PFSK-1 (cell line): ENCODE measurements around the gene FBXL7.

Source experiments
- FOXP2 ChIP-seq: optimal IDR thresholded peaks from 2 replicates; pipeline ENCODE3; 2011; ENCODE audit warnings: borderline replicate concordance, control low read depth, inconsistent platforms; ENCODE audit not compliant: insufficient read depth; ENCODE audit errors: extremely low read length, extremely low read depth
- POLR2AphosphoS5 ChIP-seq: IDR thresholded peaks from 2 replicates; pipeline ENCODE4 v1.6.1; 2012; ENCODE audit warnings: low read depth, mild to moderate bottlenecking, control low read depth, low read length, moderate library complexity
- REST ChIP-seq, 2 experiments: IDR thresholded peaks; 2 replicates each; pipeline versions ENCODE4 v1.6.1 to v1.8.0; 2011 to 2012; ENCODE audit warnings: low read depth in 2 of 2, low read length in 2 of 2, control low read depth in 1 of 2, inconsistent platforms in 1 of 2, mild to moderate bottlenecking in 1 of 2, moderate library complexity in 1 of 2; ENCODE audit not compliant: insufficient read depth in 1 of 2
- SIN3A ChIP-seq: IDR thresholded peaks from 2 replicates; pipeline ENCODE4 v1.6.1; 2012; ENCODE audit warnings: mild to moderate bottlenecking, low read length, moderate library complexity, borderline replicate concordance; ENCODE audit not compliant: insufficient read depth
- TAF1 ChIP-seq: IDR thresholded peaks from 2 replicates; pipeline ENCODE4 v1.6.1; 2012; ENCODE audit warnings: low read length, control low read depth, borderline replicate concordance; ENCODE audit not compliant: insufficient read depth

Gene FBXL7

DNA sequence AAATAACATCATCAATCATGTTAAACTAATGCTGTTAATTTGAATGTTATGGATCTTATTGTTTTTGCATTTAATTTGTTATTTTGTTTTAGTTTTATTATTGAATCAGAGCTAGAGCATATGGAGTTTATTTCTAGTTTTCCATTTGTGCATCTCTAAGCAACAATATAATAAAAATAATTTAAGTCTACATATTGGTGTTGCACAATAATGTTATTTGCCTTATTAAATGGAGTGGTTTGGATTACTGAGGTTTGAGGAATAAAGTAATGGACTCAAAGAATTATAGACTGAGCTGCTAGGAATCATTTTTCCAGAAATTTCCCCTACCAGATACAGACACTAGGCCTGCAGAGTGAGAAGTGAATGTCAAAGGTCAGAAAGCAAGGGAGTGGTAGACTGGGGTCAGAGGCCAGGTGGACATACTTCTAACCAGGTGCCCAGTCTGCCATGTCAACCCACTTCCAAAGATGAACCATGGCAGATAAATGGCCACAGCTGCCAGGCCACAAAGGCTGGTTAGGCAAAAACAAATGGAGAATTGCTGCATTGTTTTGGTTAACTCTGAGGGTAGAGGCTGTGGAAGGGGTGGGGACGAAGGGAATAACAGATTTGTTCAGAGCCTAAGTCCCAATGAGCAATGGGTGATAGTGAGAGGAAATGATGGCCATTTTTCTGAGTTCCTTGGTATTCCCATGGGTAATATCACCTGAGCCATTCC lies 113.1 kb downstream of the FBXL7 start:
- TF ChIP-seq REST (IDR thresholded peaks at IDR 0.05; ENCODE audit: insufficient read depth in 1 of 2, low read depth in 2 of 2, low read length in 2 of 2) (no peak), SIN3A (no peak), POLR2AphosphoS5 (no peak), TAF1 (no peak), FOXP2 (no peak)

DNA sequence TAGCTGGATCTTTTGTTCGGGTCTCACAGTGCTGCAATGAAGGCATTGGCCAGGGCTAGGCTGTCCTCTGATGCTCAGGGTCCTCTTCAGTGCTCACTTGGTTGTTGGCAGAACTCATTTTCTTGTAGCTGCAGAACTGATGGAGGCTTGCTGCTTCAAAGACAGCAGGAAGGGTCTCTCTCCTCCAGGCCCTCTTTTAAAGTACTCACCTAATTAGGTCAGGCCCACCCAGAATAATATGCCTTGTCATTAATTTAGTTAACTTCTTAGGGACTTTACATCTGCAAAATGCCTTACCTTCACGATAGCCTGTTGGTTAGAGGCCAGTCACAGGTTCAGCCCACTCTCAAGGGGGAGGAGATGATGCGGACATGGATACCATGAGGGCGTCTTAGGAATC lies 114.7 kb downstream of the FBXL7 start:
- no peak for TF ChIP-seq POLR2AphosphoS5
- no peak for TF ChIP-seq REST (IDR thresholded peaks at IDR 0.05; ENCODE audit: insufficient read depth in 1 of 2, low read depth in 2 of 2, low read length in 2 of 2)
- no peak for TF ChIP-seq TAF1
- no peak for TF ChIP-seq FOXP2
- no peak for TF ChIP-seq SIN3A

GRCh38 chr5:15615859-15616258 lies 115.9 kb downstream of the FBXL7 start:
- TF ChIP-seq SIN3A (no peak), TAF1 (no peak), REST (IDR thresholded peaks at IDR 0.05; ENCODE audit: insufficient read depth in 1 of 2, low read depth in 2 of 2, low read length in 2 of 2) (no peak), POLR2AphosphoS5 (no peak), FOXP2 (no peak)

DNA sequence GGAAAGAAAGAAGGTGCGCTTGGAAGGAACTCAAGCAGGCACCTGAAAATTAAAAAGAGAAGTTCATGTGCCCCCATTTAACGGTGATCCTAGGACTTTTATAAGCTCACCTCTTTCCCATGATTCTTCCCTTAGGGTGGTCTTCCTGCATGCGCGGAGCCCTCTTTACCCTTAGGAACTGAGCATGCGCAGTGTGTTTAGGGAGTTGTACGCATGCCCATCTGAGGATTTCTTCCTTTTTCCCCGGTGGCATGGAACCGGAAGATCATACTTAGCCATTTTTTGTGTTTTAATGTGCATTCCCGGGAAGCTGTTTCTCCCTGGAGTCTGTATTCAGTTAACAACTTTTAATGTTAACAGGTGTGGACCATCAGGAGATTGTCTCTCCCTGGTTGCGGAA lies 119.0 kb downstream of the FBXL7 start:
- no peak for TF ChIP-seq POLR2AphosphoS5
- no peak for TF ChIP-seq TAF1
- TF ChIP-seq FOXP2, result no peak
- no peak for TF ChIP-seq REST (IDR thresholded peaks at IDR 0.05; ENCODE audit: insufficient read depth in 1 of 2, low read depth in 2 of 2, low read length in 2 of 2)
- no peak for TF ChIP-seq SIN3A
